Tibial nerve (tissue), 4 donors: Measurements from ENCODE around the gene PTPN3.

Experiments used
- CTCF ChIP-seq, 5 experiments: fragments of 200-600 bp in 3 of 5; fragments of 450-650 bp in 2 of 5; sonication (generic) in 3 of 5; IDR thresholded peaks; one replicate each; pipeline ENCODE4 v1.5.1; 2016 to 2019; ENCODE audit warnings: antibody characterized with exemption in 5 of 5, mild to moderate bottlenecking in 3 of 5, moderate library complexity in 2 of 5
- EP300 ChIP-seq, 2 donors: sonication (generic); formaldehyde crosslinking; IDR thresholded peaks; one replicate each; pipeline ENCODE4 v1.6.1; 2017; ENCODE audit warnings: antibody characterized with exemption in 2 of 2, mild to moderate bottlenecking in 1 of 2
- POLR2A ChIP-seq, 2 donors: fragments of 450-650 bp; IDR thresholded peaks; one replicate each; pipeline ENCODE4 v1.6.1; 2017; ENCODE audit warnings: antibody characterized with exemption in 2 of 2, mild to moderate bottlenecking in 2 of 2, moderate library complexity in 2 of 2

- TF ChIP-seq CTCF (IDR thresholded peaks at IDR 0.05) (no peak), POLR2A (IDR thresholded peaks at IDR 0.05) (no peak), EP300 (IDR thresholded peaks at IDR 0.05) (no peak)
Measured at GRCh38 chr9:109506097-109506712, 8.1 kb upstream of the PTPN3 start.
